ENCODE measurements around the gene TTN.

- TF ChIP-seq POLR2AphosphoS5 (IDR thresholded peaks at IDR 0.05; ENCODE audit: low read depth, low read length) (no peak), POLR2A (IDR thresholded peaks at IDR 0.05; ENCODE audit: low read depth, low read length) (no peak), TAF1 (IDR thresholded peaks at IDR 0.05; ENCODE audit: borderline replicate concordance, low read depth, low read length) (no peak)
These were observed 228.2 kb downstream of the TTN start for GRCh38 chr2:178579006-178579405.
